Mesenchymal stem cell (in vitro differentiated cells and primary cell): ENCODE results near the gene NEGR1.

Experiments used
- DNase-seq: peaks from one replicate; pipeline ENCODE4 v3.0.0-alpha.2; 2013
- H2AFZ ChIP-seq: one replicate; pipeline ENCODE4 v1.6.1; 2013; ENCODE audit warnings: low read depth, mild to moderate bottlenecking, control low read depth, inconsistent platforms, low read length, moderate library complexity
- H2AK5ac ChIP-seq: 2 replicates; pipeline ENCODE4 v1.6.1; 2013; ENCODE audit warnings: low read length, moderate library complexity, mild to moderate bottlenecking, inconsistent platforms; ENCODE audit not compliant: severe bottlenecking
- H2BK120ac ChIP-seq: one replicate; pipeline ENCODE4 v1.6.1; 2013; ENCODE audit warnings: low read depth, mild to moderate bottlenecking, inconsistent platforms, low read length, moderate library complexity
- H2BK12ac ChIP-seq, 2 experiments: one replicate each; pipeline ENCODE4 v1.6.1; 2013; ENCODE audit warnings: inconsistent platforms in 2 of 2, low read length in 2 of 2, mild to moderate bottlenecking in 2 of 2, moderate library complexity in 2 of 2, control low read depth in 1 of 2
- H2BK15ac ChIP-seq: one replicate; pipeline ENCODE4 v1.6.1; 2013; ENCODE audit warnings: mild to moderate bottlenecking, low read depth, inconsistent platforms; ENCODE audit not compliant: poor library complexity, severe bottlenecking
- H2BK5ac ChIP-seq: 2 replicates; pipeline ENCODE4 v1.6.1; 2013; ENCODE audit warnings: low read depth, mild to moderate bottlenecking, low read length, control low read depth, inconsistent platforms; ENCODE audit not compliant: poor library complexity, severe bottlenecking
- H3K14ac ChIP-seq, 2 experiments: one replicate each; pipeline ENCODE4 v1.6.1; 2013; ENCODE audit warnings: inconsistent platforms in 2 of 2, low read length in 2 of 2, control low read depth in 1 of 2, mild to moderate bottlenecking in 1 of 2, moderate library complexity in 1 of 2
- H3K18ac ChIP-seq, 2 experiments: one replicate each; pipeline ENCODE4 v1.6.1; 2013; ENCODE audit warnings: inconsistent platforms in 2 of 2, low read length in 2 of 2, control low read depth in 1 of 2, low read depth in 1 of 2, mild to moderate bottlenecking in 1 of 2
- H3K23ac ChIP-seq, 2 experiments: one replicate each; pipeline ENCODE4 v1.6.1; 2013; ENCODE audit warnings: inconsistent platforms in 2 of 2, low read length in 2 of 2, mild to moderate bottlenecking in 2 of 2, moderate library complexity in 2 of 2, control low read depth in 1 of 2
- H3K27ac ChIP-seq: 2 replicates; pipeline ENCODE4 v1.5.1; 2013; ENCODE audit warnings: mild to moderate bottlenecking, moderate library complexity, low read length, control low read depth, inconsistent platforms; ENCODE audit not compliant: poor library complexity, severe bottlenecking
- H3K27me3 ChIP-seq, 2 experiments: 2 replicates each; pipeline versions ENCODE4 v1.6.1 to v1.7.0; 2013; ENCODE audit warnings: low read length in 2 of 2, mild to moderate bottlenecking in 2 of 2, moderate library complexity in 2 of 2, control low read depth in 1 of 2, inconsistent platforms in 1 of 2; ENCODE audit not compliant: control insufficient read depth in 1 of 2, insufficient read depth in 1 of 2
- H3K36me3 ChIP-seq, 2 experiments: 2 replicates each; pipeline versions ENCODE4 v1.6.1 to v1.7.0; 2013; ENCODE audit warnings: low read length in 2 of 2, control low read depth in 1 of 2, inconsistent platforms in 1 of 2, low read depth in 1 of 2, mild to moderate bottlenecking in 1 of 2; ENCODE audit not compliant: insufficient read depth in 2 of 2, control insufficient read depth in 1 of 2
- H3K4ac ChIP-seq, 2 experiments: one replicate each; pipeline ENCODE4 v1.6.1; 2013; ENCODE audit warnings: inconsistent platforms in 2 of 2, low read length in 2 of 2, mild to moderate bottlenecking in 2 of 2, moderate library complexity in 2 of 2, control low read depth in 1 of 2, low read depth in 1 of 2
- H3K4me1 ChIP-seq: 2 replicates; pipeline ENCODE4 v1.6.1; 2013; ENCODE audit warnings: low read depth, low read length, control low read depth; ENCODE audit not compliant: control insufficient read depth, insufficient read depth
- H3K4me2 ChIP-seq: 2 replicates; pipeline ENCODE4 v1.6.1; 2013; ENCODE audit warnings: low read length, mild to moderate bottlenecking, inconsistent platforms; ENCODE audit not compliant: poor library complexity, severe bottlenecking
- H3K4me3 ChIP-seq, 2 experiments: 2 replicates each; pipeline versions ENCODE4 v1.5.1 to v1.7.0; 2013; ENCODE audit warnings: low read length in 2 of 2, mild to moderate bottlenecking in 2 of 2, control low read depth in 1 of 2, low read depth in 1 of 2; ENCODE audit not compliant: insufficient read depth in 1 of 2
- H3K79me1 ChIP-seq: replicated peaks from 2 replicates; pipeline ENCODE4 v1.6.1; 2013; ENCODE audit warnings: mild to moderate bottlenecking, control low read depth, low read length, inconsistent platforms; ENCODE audit not compliant: poor library complexity, severe bottlenecking
- H3K9ac ChIP-seq: 2 replicates; pipeline ENCODE4 v1.7.0; 2013; ENCODE audit warnings: mild to moderate bottlenecking, low read length, moderate library complexity
- H3K9me3 ChIP-seq: 2 replicates; pipeline ENCODE4 v1.7.0; 2013; ENCODE audit warnings: mild to moderate bottlenecking, low read length; ENCODE audit not compliant: control insufficient read depth
- H4K8ac ChIP-seq: one replicate; pipeline ENCODE4 v1.6.1; 2013; ENCODE audit warnings: inconsistent platforms, mild to moderate bottlenecking, low read length, moderate library complexity
- H4K91ac ChIP-seq: one replicate; pipeline ENCODE4 v1.6.1; 2013; ENCODE audit warnings: mild to moderate bottlenecking, low read length, inconsistent platforms
- WGBS: methylation state at CpG from one replicate; pipeline ENCODE4 v1.1.7; 2013; ENCODE audit warnings: mixed read lengths; 5-methylcytosine and 5-hydroxymethylcytosine counted together

Gene NEGR1

GRCh38 chr1:72050551-72050950, 231.8 kb downstream of the NEGR1 start:
- Histone ChIP-seq H3K4me1 (no peaks in the 10 kb centered on the region), H3K4me3 (no peak overlapping the region), H4K8ac (no peak overlapping the region), H3K23ac (no peak overlapping the region), H2BK5ac (no peak overlapping the region), H3K14ac (no peak overlapping the region), H3K27ac (no peak overlapping the region), H3K79me1 (no peaks in the 10 kb centered on the region), H2AFZ (no peak overlapping the region), H2BK15ac (no peak overlapping the region), H4K91ac (no peak overlapping the region), H3K9me3 (no peaks in the 10 kb centered on the region), H2AK5ac (no peak overlapping the region), H3K4me2 (no peak overlapping the region), H2BK12ac (no peak overlapping the region), H2BK120ac (no peak overlapping the region), H3K4ac (no peak overlapping the region), H3K18ac (no peak overlapping the region), H3K9ac (no peak overlapping the region), H3K27me3 (no peaks in the 10 kb centered on the region), H3K36me3 (no peaks in the 10 kb centered on the region)
- DNase-seq: no peak

DNA sequence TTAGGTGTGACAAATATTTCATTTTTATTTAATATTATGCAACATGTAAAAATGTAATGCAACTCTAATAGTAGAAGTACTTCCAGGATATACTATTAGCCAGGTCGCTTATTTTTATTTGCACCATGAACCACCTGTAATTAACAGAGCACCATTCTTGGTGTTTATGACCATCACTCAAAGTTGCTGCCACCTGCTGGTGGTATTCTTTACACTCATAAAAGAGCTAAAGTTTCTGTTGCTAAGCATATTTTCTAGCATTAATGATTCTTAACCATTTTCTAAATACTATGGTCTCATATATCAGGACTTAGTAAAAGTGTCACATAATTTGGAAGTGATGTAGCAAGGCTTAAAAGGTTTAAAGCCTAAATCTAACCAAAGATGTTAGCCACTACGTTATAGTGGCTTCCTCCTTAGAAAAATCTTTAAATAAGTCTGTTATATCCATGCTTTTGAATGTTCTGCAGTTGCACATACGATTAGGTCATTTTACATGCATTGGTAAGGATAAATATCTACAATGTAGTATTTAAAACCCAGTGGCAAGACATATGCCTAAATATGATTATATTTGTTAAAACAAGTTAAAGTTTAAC, 244.5 kb downstream of the NEGR1 start:
- Histone ChIP-seq H2BK5ac (no peak overlapping the region), H3K27ac (no peak overlapping the region), H2BK12ac (no peak overlapping the region), H3K79me1 (peaks cover 6% of the 10 kb centered on the region), H3K4me3 (no peak overlapping the region), H3K23ac (no peak overlapping the region), H3K4ac (no peak overlapping the region), H3K4me1 (no peaks in the 10 kb centered on the region), H4K8ac (no peak overlapping the region), H2BK120ac (no peak overlapping the region), H2BK15ac (no peak overlapping the region), H2AFZ (no peak overlapping the region), H3K9ac (no peak overlapping the region), H3K27me3 (no peaks in the 10 kb centered on the region), H3K9me3 (no peaks in the 10 kb centered on the region), H3K36me3 (no peaks in the 10 kb centered on the region), H3K4me2 (no peak overlapping the region), H2AK5ac (no peak overlapping the region), H4K91ac (no peak overlapping the region), H3K18ac (no peak overlapping the region), H3K14ac (no peak overlapping the region)
- DNase-seq: peak; percentile 31
- 0% methylated on average over 1 of the region's 3 CpGs for WGBS

- 91% methylated on average over 9 of the region's 9 CpGs for WGBS
- H3K79me1 ChIP-seq: peaks cover 8% of the 10 kb centered on the region
- H2BK12ac ChIP-seq: no peak overlapping the region
- no peak overlapping the region for H4K91ac ChIP-seq
- no peaks in the 10 kb centered on the region for H3K4me1 ChIP-seq
- H3K36me3 ChIP-seq: no peaks in the 10 kb centered on the region
- no peak overlapping the region for H4K8ac ChIP-seq
- H3K27me3 ChIP-seq: no peaks in the 10 kb centered on the region
- no peak overlapping the region for H2BK5ac ChIP-seq
- no peak overlapping the region for H3K23ac ChIP-seq
- no peaks in the 10 kb centered on the region for H3K9me3 ChIP-seq
- no peak overlapping the region for H3K4me3 ChIP-seq
- no peak overlapping the region for H3K9ac ChIP-seq
- H3K4ac ChIP-seq: no peak overlapping the region
- H2AK5ac ChIP-seq: no peak overlapping the region
- no peak overlapping the region for H3K4me2 ChIP-seq
- H3K14ac ChIP-seq: no peak overlapping the region
- H2BK15ac ChIP-seq: no peak overlapping the region
- no peak overlapping the region for H3K18ac ChIP-seq
- no peak overlapping the region for H3K27ac ChIP-seq
- H2BK120ac ChIP-seq: no peak overlapping the region
- no peak for DNase-seq
- H2AFZ ChIP-seq: no peak overlapping the region
Measured at GRCh38 chr1:72034827-72035226, 247.5 kb downstream of the NEGR1 start.

DNA sequence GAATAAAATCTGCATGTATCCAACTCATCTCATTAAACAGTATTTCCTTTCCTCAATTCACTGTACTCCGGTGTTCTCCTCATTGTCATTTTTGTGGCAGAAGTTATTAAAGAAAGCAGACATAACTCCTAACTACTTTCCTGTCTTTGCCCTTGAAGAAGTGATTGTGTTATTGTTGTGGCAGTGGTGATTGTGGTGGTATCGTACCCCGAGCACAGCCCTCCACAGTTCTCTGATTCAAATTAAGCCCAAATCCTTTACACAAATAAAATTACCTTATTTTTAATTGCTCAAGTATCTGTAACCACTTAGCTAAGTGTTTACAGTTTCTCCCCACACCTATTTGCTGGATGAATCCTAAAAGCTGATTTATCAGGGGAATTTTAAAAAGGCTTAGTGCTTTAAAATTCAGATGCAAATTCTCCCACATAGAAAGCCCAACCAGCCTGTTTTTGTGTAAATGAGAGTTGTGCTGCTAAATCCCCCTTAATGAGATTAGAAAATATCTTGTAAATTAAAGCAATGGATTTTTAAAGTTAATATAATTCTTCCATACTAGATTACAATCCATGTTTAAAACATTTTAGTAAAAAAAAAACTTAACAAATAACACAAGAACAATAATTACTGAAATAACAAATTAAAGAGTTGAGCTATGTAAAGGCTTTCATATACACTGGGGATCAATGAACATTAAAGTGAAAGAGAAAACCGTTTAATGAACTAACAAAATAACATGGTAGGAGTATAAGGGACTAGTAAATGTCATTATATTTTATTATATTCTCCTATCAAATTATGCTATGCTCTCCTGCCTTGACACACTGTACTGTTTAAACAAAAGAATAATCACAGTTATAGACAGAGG, 259.0 kb downstream of the NEGR1 start:
- Histone ChIP-seq H3K79me1 (peaks cover 12% of the 10 kb centered on the region), H2BK5ac (no peak overlapping the region), H3K36me3 (no peaks in the 10 kb centered on the region), H4K8ac (no peak overlapping the region), H3K4me2 (no peak overlapping the region), H4K91ac (no peak overlapping the region), H3K4ac (no peak overlapping the region), H3K27me3 (no peaks in the 10 kb centered on the region), H3K27ac (no peak overlapping the region), H3K4me1 (no peaks in the 10 kb centered on the region), H2AFZ (no peak overlapping the region), H3K9me3 (no peaks in the 10 kb centered on the region), H2BK12ac (no peak overlapping the region), H2BK120ac (no peak overlapping the region), H3K4me3 (no peak overlapping the region), H3K9ac (no peak overlapping the region), H3K23ac (no peak overlapping the region), H3K14ac (no peak overlapping the region), H2BK15ac (no peak overlapping the region), H3K18ac (no peak overlapping the region), H2AK5ac (no peak overlapping the region)
- WGBS: no CpG with 5 or more reads among the region's 4 CpGs
- DNase-seq: no peak
